HPDE6-E6E7 (cell line): ENCODE measurements around the gene STX19.

Source experiments
- DNase-seq: peaks from one replicate; pipeline ENCODE4 v3.0.0; 2011; ENCODE audit warnings: missing footprints; ENCODE audit errors: extremely low spot score

The STX19 gene

DNA sequence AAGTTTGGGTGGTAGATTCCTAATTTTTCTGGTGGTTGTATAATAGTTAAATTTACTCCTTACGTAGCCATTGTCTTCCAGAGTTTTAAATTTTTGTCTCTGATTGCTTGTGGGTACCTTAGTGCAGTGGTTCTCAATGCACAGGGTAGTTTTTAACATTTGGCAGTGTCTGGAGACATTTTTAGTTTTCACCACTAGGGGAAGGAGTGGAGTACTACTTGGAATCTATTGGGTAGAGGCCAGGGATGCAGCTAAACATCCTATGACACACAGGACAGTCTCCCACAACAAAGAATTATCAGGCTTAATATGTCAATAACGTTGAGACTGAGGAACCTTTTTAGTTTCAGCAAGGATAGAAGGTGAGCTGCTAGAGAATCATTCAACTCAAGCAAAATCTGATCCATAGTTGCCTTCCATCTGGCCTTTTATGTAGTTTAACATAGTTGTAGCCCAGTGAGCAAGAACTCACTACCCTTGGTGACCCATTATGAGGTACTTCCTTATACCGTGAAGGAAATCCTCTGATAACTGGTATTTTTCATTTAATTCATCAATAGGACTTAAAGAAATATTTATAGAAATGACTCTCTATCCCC is 8.6 kb upstream of the STX19 start:
- DNase-seq: peak; percentile 1

DNA sequence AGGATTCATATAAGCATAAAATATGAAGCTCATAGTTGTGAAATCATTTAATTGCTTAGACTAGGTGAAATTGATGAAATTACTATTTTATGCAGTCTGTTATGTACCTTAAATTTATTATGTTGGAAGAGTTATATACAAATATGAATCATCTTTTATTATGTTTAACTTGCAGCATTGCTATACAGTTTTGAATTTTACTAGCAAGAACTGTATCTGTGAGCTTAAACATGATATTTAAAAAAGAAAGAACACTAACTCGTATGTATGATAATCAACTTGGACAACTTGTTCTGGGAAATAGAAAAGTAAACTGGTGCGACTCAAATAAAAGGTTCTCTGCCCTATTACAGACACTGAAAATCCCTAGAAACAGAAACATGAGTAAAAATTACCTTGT is 1.8 kb downstream of the STX19 start:
- DNase-seq: no peak

DNA sequence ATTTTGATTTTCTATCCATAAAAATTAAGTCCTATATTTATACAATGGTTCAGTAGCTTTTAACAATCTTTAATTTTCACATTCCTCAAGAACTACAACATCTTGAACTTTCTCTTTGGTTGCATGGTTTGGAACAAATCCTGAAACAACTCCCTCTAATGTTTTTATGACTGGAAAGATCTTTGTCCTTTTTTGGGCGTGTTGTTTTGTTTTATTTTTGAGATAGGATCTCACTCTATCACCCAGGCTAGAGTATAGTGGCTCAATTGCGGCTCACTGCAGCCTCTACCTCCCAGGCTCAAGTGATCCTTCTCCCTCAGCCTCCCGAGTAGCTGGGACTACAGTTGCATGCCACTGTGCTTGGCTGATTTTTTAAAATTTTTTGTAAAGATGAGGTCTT is 4.0 kb downstream of the STX19 start:
- DNase-seq: no peak

DNA sequence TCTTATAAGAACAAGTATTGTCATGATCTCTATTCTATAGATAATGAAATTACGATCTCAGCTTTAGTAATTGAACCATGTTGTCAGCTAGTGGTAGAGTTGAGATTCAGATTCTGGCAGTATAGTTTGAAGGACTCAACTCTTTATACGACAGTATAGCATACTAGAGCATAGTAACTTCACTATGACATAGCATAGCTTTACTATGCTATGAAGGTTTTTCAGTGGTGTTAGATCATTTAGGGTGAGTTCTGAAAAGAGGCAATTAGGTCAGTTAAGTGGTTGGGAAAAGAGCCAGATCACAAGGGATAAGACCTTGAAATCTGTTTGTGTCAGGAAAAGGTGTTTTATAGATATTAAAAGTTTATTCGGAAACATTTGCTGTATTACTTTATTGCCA is 8.1 kb downstream of the STX19 start:
- no peak for DNase-seq

DNA sequence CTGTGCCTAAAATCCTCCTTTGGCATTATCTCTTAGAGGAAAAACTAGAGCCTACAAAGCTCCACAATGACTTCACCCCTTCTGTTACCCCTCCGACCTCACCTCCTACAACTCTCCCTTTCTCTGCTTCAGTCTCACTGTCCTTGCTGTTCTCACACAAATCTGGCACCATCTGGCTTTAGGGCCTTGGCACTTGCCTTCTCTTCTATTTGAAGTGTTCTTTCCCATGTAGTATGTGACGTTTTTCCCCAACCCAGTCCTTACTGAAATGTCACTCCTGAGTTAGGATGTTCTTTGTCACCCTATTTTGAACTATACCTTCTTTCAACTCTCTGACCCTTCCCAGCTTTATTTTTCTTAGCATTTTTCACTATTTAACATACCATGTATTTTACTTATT is 8.7 kb downstream of the STX19 start:
- DNase-seq: no peak

DNA sequence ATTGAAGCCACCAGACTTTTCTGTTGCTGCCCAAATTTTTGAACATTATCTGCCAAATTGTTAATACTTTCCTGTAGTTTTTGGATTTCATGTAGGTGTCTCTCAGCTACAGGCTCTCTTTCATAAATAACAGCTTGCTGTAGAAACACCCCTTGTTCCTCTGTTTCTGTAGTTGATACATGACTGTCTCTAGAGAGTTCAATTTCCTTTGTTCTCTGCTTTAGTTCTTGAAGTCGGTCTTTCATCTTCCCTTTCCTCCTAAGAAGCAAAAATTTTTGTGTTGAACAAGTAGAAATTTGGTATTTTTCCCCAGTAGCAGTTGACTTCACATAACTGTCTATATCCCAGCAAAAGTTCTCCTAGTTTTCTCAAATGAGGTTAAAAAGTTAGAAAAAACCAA is 13.4 kb downstream of the STX19 start:
- DNase-seq: no peak

DNA sequence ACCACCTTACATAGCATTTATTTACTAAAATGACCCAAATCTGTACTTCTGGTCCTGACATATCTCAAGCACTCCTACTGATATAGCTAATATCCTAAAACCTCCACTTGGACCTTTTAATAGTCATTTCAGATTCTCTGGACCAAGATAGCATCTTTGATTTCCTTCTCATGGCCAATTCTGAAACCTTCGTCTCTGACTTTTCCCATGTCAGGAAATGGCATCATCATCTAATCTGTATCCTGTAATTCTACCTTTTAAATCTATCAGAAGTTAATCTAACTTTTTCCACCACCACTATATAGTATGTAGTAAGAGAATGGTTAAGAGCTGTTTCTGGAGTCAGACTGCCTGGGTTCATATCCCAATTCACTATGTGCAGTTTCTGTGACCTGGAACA is 16.2 kb downstream of the STX19 start:
- no peak for DNase-seq

DNA sequence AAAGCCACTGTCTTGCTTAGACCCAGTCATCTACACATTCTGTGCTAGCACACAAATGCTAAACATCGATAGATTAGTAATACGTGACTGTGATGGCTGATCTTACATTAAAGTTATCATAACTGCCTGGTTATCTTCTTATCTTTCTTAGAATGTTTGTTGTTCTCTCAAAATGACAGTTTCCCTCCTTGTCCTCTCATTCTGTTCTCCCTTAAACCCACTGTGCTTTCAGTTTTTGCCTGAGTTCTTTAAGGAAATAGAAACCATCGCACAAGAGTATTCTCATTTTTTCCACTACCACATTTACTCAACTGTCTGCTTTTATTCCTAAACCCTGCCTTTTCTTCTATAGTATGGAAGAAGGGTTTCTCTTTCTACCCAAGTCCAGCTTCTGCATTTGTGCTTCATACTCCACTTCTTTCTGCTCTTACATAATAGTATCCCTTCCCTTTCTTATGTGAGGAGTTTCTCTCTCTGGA is 17.1 kb downstream of the STX19 start:
- no peak for DNase-seq

DNA sequence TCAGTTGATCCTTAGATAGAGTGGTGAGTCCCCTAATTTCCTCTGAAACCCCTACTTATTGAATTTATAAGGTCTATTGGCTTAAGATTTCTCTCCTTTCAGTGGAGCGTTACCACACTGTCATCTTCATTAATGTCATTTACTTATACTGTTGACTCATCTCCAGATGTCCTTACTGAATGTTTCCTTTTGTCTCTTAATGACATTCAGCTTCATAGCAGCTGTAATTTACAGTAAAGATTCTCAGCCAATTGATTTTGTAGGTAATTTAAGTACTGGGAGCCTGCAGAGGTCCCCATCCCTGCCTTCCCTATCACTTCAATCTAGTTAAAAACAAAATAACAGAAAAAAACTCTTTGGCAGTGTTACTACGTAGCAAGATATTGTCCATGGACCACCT is 18.8 kb downstream of the STX19 start:
- no peak for DNase-seq

DNA sequence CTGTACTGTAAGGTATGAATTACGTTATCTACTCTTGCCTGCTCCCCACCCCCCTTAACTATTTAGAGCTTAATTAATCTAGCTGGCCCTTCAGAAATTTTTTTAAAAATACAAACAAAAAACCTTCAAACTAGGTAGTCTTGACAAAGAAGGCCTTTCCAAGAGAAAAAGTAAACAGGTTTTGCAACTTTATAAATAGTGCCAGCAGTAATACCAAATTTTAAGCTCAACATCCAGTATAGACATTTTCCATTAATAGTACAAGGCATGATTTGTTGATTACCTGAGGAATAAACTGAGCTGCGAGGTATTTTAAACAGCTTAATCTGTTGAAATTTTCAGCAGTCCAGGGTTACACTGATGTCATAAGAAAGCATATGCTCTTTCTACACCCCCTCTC is 20.1 kb downstream of the STX19 start:
- DNase-seq: no peak

DNA sequence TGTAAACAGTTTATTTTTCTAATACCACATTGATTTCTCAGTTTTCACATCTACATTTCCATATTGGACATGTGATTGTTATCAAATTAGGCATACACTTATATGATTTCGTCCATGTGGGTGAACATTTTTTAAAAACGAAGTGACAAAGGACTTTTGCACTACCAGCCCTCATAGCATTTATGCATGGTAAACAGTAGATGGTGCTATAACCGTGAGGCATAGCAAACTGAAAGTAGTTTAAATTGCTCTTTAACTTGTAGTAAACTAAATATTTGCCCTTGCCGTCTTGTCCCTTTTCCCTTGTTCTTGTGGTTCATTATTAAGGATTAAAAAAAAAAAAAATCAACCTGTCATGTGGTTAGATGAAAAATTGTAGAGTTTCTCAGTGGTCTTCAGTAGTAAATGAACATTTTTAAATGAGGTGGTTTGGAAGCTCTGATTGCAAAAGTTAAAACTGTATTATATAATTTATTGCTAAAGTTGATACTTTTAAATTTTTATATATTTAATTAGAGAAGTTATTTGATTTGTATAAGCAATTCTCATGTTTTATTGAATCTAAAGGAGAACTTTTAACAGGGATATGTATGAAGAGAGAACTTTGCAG is 24.0 kb downstream of the STX19 start:
- peak; percentile 11 for DNase-seq

DNA sequence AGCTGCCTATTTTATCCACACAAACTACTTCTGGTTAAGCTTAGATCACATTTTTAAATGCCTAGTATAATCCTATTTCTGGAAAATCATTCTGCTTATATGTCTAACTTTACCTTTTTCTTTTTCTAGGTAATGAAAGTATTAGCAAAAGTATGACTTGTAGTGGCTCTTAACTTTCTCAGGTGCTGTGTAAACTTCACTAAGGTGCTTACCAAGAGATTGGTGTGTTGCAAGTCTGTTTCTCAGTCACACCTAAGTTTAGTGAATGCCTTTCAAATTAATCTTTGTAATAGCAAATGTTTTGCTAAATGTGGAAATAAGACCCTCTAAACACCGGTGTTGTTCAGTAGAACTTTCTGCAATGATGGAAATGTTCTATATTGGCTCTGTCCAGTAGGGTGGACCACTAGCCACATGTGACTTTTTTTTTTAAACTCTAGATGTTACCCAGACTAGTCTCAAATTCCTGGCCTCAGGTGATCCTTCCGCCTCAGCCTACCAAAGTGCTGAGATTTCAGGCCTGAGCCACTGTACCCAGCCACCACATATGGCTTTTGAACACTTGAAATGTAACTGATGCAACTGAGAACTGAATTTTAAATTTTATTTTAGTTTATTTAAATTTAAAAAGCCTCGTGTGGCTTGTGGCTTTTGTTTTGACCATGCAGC is 26.4 kb downstream of the STX19 start:
- DNase-seq: no peak

DNA sequence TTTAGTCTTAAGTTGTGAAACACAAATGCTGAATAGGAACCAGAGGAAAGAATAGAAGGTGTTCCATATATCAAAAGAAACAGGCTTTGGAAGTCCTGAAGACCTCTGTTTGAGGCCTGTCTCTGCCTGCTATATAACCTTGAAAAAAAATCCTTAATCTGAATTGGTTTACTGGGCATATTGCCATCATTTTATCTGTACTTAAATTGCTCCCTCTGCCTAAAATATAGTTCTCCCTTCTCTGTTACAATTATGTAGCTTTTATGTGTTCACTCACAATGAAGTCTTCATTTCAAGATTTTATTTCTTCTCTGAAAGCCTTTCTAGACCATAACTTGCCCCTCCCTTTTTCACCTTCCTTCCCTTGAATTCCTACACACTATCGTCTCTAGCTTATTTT is 27.2 kb downstream of the STX19 start:
- DNase-seq: no peak

DNA sequence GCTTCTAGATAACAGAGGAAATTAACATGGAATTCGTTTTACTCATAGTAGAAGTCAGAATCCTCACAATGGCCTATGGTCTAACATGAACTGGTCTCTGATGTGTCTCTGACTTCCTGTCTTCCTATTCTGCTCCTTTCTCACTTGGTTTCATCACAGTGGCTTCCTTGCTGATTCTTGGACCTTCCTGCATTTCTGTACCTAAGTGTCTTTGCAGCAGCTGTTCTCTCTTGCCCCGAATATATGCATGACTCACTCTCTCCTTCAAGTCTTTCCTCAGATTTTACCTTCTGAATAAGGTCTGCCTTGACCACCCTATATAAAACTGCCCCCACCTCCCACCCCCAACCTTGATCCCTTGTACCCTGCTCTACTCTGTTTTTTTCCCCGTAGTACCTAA is 34.3 kb downstream of the STX19 start:
- DNase-seq: no peak

DNA sequence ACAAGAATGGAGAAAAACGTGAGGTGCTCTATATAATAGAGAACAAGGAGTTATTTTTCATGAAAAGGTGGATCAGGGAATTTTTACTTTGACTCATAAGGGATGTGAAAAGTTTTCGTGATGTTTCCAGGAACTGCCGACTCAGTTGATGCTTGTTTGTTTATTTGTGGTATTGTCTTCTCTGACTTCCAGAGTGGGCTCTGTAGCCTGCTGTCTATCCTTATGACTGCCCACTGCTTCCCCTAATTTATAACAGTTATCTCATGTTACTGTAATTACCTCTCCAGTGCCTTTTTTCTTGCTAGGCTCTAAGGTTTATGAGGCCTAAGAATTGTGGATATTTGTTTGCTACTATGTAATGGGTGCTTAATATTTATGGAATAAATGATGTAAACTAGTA is 36.2 kb downstream of the STX19 start:
- DNase-seq: no peak

DNA sequence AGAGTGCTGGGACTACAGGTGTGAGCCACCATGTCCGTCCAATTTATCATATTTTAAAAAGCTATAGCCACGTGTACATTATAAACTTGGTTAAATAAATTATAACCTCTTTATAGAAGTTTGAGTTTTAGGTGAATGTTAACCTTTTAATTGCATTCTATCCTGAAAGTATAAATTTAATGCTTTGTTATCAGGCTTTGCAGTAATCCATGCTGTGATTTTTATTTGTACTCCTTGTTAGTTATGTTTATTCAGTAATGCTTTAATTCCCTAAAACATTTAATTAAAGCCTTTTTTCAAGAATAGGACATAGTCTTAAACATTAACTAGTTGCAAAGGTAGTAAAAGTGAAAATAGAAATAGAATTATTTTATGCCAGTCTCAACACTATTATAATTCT is 36.8 kb downstream of the STX19 start:
- DNase-seq: no peak

DNA sequence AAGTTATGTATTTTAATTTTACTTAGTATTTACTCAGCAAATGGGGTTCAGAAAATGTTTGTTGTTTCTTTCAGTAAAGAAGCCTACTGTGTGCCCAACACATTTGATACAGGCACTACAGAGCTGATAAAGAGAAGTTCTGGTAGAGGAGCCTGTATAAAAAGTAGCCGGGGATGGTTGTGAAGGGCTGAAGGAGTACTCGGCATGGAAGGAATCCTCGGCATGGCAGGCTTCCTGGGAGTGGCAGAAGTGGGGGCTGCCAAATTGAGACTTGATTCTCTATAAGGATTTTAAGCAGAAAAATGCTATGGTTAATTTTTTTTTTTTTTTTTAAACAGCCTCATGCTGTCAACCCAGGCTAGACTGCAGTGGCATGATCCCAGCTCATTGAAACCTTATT is 39.2 kb downstream of the STX19 start:
- DNase-seq: no peak

DNA sequence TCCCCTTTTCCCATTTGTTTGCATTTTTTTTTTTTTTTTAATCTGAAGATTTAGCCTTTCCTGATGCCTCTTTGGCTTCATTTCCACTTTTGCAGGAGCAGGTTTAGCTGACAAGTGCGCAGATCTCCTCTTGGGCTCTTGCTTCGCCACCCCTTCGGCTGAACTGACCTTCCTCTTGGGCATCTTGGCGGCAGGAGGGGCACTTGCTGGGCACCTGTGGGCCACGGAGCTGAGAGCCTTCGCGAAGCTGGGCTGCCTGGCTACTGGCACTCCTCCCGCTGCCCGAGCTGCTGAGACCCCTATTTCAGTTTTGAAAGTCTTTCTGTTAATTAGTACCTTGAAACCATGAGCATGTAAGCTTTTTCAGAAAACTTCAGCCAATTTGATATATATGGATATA is 39.6 kb downstream of the STX19 start:
- no peak for DNase-seq

DNA sequence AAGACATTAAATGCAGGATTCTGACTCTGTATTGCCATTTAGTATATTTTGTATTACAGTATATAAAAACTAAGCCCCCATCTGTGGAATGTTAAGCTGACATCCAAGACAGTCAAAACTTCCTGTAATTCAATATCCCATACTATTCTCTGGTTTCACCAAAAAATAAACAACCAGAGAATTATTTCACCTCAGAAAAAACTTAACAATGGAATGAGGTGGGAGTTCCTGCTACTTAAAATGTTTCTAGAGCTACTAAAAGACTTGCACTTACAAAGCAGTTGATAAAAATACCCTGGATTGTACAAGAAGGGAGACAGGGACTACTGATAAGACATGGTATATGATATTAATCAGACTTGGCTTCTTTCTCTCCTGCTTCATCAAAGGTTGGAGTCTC is 40.1 kb downstream of the STX19 start:
- DNase-seq: no peak

DNA sequence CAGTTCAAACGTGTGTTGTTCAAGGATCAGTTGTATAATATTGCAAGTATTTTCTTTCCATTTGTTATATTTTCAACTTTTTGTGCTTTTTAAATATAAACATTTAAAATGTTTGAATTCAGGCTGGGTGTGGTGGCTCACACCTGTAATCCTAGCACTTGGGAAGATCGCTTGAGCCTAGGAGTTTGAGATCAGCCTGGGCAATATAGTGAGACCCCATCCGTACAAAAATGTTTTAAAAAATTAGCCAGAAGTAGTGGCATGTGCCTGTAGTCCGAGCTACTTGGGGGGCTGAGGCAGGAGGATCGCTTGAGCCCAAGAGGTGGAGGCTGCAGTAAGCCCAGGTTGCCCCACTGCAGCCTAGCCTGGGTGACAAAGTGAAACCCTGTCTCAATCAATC is 43.8 kb downstream of the STX19 start:
- no peak for DNase-seq

DNA sequence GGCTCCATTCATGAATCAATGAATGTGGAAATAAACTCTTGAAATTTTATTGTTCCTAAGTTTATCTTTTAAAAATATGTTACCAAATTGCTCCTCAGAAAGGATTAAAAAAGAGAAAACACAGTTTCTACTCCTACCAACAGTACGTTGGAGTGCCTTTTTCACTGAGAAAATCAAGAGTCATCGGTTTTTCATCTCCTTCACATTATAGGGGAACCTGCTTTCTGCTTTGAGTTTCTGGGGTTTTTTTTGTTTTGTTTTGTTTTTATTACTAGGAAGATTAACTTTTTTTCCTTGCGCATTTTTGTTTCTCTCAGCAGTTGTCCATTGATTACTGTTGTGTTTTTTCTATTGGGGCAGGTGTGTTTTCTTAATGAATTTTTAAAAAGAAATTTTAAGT is 45.0 kb downstream of the STX19 start:
- DNase-seq: no peak

DNA sequence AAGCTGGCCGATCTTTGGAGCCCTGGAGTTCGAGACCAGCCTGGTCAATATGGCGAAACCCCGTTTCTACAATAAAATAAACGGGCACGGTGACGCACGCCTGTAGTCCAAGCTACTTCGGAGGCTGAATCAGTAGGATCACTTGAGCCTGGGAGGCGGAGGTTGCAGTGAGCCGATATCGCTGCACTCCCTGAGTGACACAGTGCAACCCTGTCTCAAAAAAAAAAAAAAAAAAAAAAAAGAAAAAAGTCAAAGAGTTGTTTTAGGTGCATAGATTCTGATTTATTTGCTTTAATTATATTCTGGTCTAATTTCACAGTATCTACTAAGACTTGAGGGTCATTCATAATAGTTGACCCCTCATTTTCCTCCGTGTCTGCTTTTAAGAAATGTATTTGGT is 46.7 kb downstream of the STX19 start:
- DNase-seq: no peak

DNA sequence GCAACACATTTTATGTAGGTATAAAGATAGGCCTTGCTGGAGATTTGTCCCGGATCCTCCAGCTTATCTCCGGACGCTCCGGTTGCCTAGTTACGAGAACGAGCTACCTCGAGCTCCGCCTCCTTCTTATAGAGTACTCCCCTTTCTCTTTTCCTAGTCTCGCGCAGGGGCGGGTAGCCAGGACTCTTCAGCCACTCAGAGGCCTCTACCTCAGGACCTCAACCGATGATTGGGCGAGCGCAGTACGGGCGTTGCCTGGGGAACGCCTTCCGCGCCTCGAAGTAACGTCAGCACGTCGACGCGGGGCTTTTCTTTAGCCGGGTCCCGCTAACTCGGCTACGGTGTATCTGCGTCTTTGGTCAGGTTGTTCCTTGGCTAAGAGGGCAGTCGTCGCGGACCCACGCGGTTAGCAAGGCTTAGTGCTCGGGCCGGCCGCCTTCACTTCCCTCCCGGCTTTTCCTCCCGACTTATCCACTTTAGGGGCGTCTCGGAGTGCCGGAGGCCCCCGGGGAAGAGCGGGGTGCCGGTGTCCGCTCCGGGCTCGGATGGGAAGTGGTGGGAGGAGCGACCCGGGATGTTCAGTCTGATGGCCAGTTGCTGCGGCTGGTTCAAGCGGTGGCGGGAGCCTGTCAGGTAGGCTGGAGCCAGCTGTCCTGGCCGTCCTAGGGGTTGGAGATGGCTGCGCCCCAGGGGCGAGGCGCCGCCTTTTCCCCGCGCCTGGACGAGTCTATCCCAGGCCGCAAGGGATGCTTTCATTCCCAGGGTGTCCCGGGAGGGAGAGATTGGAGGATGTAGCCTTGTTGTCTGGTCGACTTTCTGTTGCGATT is 48.3 kb downstream of the STX19 start, which contains the start of gene ARL13B:
Gene ARL13B, plus strand, starts transcription at position 306 of the 827 bp plus-strand sequence. Its CDS starts 269 bp downstream, at position 575.
- peak; percentile 97 for DNase-seq
